Erythroblast (primary cell): ENCODE results near the gene ACTR3.

Experiments
- GATA1 ChIP-seq: IDR thresholded peaks from 2 replicates; pipeline ENCODE4 v1.6.1; 2011; ENCODE audit warnings: low read depth, mild to moderate bottlenecking, control low read depth, low read length, moderate library complexity
- POLR2A ChIP-seq: IDR thresholded peaks from 2 replicates; pipeline ENCODE4 v1.6.1; 2011; ENCODE audit warnings: mild to moderate bottlenecking, low read length

DNA sequence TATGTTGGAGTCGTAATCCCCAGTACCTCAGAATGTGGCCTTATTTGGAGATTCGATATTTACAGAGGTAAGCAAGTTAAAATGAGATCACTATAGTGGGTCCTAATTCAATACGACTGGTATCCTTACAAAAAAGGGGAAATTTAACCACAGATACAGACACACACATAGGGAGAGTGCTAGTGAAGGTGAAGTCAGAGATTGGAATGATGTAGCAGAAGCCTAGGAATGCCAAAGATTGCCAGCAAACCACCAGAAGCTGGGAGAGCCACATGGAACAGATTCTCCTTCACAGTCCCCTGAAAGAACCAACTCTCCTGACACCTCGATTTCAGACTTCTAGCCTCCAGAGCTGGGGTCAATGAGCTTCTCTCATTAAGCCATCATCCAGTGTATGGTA is 17.7 kb upstream of the ACTR3 start:
- TF ChIP-seq POLR2A, result no peak
- no peak for TF ChIP-seq GATA1
